Measurements from ENCODE around the gene AHCTF1.

The AHCTF1 gene

GRCh38 chr1:246797597-246797996, 134.2 kb downstream of the AHCTF1 start:
- no peak for DNase-seq

DNA sequence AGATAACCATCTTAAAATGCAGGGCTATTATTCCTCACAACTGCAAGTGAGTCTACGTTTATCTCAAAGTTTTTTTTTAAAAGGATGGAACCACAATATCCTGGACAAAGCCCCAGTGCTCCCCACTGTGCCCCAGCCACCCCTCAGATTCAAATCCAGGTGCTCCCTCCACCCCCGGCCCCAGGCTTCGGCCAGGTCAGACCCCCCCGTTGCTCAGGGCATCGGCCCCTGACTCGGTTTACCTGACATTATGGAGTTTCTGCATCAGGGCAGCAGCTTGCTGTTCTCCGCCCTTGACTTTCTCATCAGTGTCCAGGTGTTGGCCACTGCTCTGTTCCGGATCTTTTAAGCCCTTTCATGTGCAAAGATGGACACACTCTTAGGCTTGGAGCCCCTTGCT, 134.6 kb downstream of the AHCTF1 start:
- DNase-seq, result no peak

- DNase-seq, result no peak
Observed at GRCh38 chr1:246795906-246796694, 135.6 kb downstream of the AHCTF1 start.

DNA sequence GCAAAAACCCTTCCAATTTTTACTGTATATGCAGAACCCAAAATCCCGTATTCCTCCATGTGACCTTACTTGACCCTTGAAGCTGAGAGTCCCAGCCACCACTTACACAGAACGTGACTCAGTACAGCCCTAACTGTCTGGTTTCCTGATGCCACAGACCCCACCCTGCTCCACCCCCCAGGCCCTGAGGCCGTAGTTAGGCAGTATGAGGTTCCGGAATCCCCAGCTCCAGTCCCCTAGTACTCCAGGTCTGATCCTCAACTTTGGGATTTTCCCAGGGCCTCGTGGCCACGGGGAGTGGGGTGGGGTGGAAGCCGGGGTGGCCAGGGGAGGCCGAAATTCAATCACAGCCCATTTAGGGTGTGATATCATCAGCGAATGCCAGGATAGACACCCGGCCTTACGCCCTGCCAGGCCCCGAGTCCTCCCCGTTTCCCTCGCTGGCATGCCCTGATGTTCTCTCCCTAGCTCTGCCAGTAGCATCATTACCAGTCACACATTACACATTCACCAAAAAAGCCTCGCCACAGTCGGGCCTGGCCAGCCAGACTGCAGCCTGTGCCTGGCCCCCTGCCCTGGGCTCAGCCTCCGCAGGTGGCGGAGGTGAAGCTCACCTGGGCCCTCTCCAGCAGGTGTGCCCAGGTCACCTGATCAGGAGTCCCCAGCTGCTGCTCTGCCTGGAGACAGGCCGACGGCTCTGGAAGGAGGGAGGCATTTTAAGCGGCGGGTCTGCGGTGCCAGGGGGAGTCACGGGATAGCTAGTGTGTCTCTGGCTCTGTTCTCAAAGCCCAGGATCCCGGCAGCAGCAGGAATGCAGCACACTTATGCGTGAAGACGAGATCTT, 136.7 kb downstream of the AHCTF1 start:
- no peak for DNase-seq

GRCh38 chr1:246794048-246794827, 137.5 kb downstream of the AHCTF1 start:
- DNase-seq, result no peak

DNA sequence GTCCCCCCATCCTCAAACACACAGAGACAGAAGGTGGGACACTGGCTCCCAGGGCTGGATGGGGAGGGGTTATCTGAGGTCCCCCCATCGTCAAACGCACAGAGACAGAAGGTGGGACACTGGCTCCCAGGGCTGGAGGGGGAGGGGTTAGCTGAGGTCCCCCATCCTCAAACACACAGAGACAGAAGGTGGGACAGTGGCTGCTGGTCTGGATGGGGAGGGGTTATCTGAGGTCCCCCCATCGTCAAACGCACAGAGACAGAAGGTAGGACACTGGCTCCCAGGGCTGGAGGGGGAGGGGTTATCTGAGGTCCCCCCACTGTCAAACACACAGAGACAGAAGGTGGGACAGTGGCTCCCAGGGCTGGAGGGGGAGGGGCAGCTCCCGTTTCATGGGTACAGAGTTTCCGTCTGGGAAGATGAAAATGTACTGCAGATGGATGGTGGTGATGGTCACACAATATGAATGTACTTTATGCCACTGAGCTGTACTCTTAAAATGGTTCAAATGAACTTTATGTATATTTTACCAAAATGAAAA, 138.3 kb downstream of the AHCTF1 start:
- DNase-seq, result no peak

GRCh38 chr1:246792603-246793002, 139.1 kb downstream of the AHCTF1 start:
- DNase-seq, result no peak

- no peak for DNase-seq
Observed at GRCh38 chr1:246791303-246791918, 140.3 kb downstream of the AHCTF1 start.

DNA sequence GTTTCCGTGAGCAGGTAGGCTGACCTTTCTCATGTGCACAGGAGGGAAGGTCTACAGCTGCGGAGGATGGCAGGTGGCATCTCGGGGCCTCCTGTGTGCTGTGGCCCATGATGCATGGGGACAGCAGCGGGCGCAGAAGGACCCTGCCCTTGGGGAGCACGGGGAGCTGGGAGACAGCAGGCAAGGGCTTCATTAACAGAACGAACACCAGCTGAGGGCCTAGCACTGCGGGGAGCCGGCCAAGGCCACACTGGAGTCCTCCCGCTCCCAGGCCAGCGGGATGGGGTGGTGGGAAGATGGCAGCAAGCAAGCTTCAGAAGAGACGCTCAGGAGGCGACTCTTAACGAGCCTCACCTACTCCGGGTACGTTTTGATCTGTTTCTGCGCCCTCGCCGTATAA, 140.9 kb downstream of the AHCTF1 start:
- DNase-seq, result no peak

- DNase-seq, result no peak
Observed at GRCh38 chr1:246790364-246790763, 141.4 kb downstream of the AHCTF1 start.

DNA sequence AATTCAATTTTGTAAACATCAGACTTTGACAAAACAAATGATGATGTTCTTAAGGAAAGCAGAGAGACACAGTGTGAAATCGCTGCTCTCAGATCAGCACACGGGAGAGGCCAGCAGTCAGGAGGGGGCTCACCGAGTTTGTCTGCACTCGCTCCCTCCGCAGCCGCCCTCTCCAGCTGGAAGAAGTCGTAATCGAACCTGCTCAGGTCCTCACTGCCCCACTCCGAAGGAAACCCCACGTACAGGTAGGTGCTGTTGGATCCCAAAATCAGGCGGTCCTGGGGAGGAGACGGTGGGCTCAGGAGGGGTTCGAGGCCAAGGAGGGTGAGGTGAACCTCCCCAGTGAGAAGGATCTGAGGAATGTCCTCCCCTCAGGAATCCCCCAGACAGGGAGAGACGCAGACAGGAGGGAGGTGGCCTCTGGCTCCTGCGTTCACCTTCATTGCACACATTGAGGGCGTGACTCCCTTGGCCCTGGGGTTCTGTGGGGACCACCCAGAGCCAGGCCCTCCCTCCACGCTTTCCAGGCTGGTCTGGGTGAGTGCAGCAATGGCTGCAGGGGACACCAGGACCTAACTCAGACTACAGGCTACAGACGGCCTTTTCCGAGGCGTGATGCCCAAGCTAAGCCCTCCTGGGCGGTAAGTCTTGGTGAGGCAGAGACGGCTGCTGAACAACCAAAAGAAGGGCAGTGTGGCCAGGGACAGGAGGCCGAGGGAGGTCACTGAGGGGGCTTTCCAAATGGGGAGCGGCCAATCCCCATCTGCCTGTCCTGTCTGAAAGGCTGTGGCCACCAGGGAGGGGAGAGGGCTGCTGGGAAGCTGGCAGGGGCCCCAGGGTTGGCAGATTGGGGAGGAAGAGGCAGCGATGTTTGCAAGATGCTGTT, 142.1 kb downstream of the AHCTF1 start:
- no peak for DNase-seq
